Hepatocyte (in vitro differentiated cells): ENCODE measurements around the gene DOK1. TPM values are rescaled to one million over a fixed set of nuclear protein-coding genes. Genes with fewer than 3 reads are reported as not detected.

Experiments used
- DNase-seq: peaks from one replicate; pipeline ENCODE4 v3.0.0-alpha.2; 2016; ENCODE audit warnings: low spot score
- H2AFZ ChIP-seq: fragments of 200-600 bp; sonication (generic); 2 replicates; pipeline ENCODE4 v1.6.0; 2016; ENCODE audit warnings: antibody characterized with exemption, mild to moderate bottlenecking
- H3K27ac ChIP-seq: fragments of 200-600 bp; sonication (generic); 2 replicates; pipeline ENCODE4 v1.5.1; 2016; ENCODE audit warnings: mild to moderate bottlenecking
- H3K27me3 ChIP-seq: fragments of 200-600 bp; sonication (generic); 2 replicates; pipeline ENCODE4 v1.6.1; 2016
- H3K36me3 ChIP-seq: fragments of 200-600 bp; sonication (generic); replicated peaks from 2 replicates; pipeline ENCODE4 v1.5.1; 2016; ENCODE audit warnings: low read depth; ENCODE audit not compliant: insufficient read depth
- H3K4me1 ChIP-seq: fragments of 200-600 bp; sonication (generic); 2 replicates; pipeline ENCODE4 v1.5.1; 2016; ENCODE audit warnings: mild to moderate bottlenecking, moderate library complexity; ENCODE audit not compliant: insufficient read depth
- H3K4me2 ChIP-seq: fragments of 200-600 bp; sonication (generic); 2 replicates; pipeline ENCODE4 v1.6.0; 2016
- H3K4me3 ChIP-seq: fragments of 200-600 bp; sonication (generic); 2 replicates; pipeline ENCODE4 v1.5.1; 2016; ENCODE audit warnings: mild to moderate bottlenecking
- H3K79me2 ChIP-seq: fragments of 200-600 bp; sonication (generic); 2 replicates; pipeline ENCODE4 v1.6.0; 2017; ENCODE audit warnings: mild to moderate bottlenecking
- H3K9me2 ChIP-seq: fragments of 200-600 bp; sonication (generic); replicated peaks from 2 replicates; pipeline ENCODE4 v1.6.0; 2017; ENCODE audit warnings: mild to moderate bottlenecking; ENCODE audit not compliant: insufficient read depth
- H3K9me3 ChIP-seq: fragments of 200-600 bp; sonication (generic); 2 replicates; pipeline ENCODE4 v1.5.1; 2016; ENCODE audit warnings: low read depth, mild to moderate bottlenecking
- H4K20me1 ChIP-seq: fragments of 200-600 bp; sonication (generic); 2 replicates; pipeline ENCODE4 v1.6.0; 2016; ENCODE audit warnings: mild to moderate bottlenecking; ENCODE audit not compliant: insufficient read depth, poor library complexity, severe bottlenecking
- CTCF ChIP-seq: fragments of 200-600 bp; sonication (generic); IDR thresholded peaks from 2 replicates; pipeline ENCODE4 v1.5.1; 2016; ENCODE audit warnings: antibody characterized with exemption, mild to moderate bottlenecking; ENCODE audit not compliant: poor library complexity
- EZH2 ChIP-seq: fragments of 200-600 bp; sonication (generic); IDR thresholded peaks from 2 replicates; pipeline ENCODE4 v1.6.1; 2016; ENCODE audit warnings: antibody characterized with exemption, mild to moderate bottlenecking, borderline replicate concordance
- EZH2phosphoT487 ChIP-seq: fragments of 200-600 bp; sonication (generic); IDR thresholded peaks from one replicate; pipeline ENCODE4 v1.6.1; 2018; ENCODE audit warnings: antibody characterized with exemption, mild to moderate bottlenecking, low read depth, moderate library complexity; ENCODE audit not compliant: unreplicated experiment, severe bottlenecking
- WGBS: methylation state at CpG from one replicate; pipeline ENCODE4 v1.1.6; 2016; ENCODE audit warnings: low lambda C conversion rate; ENCODE audit errors: missing lambda C conversion rate; 5-methylcytosine and 5-hydroxymethylcytosine counted together
- polyA plus RNA-seq: library from polyadenylated mRNA; unstranded; fragments of >200 nt; fragmentation: Nextera tagmentation; extraction: Ambion mirVana; gene quantifications from 2 replicates; pipeline ENCODE4 v1.2.1, GENCODE V29; 2016
- total RNA-seq: library from RNA; depleted of rRNA; stranded (reverse); fragments of >200 nt; gene quantifications from 2 replicates; pipeline ENCODE4 v1.2.3, GENCODE V29; 2014

DOK1 gene
- 8.0 and 11.6 TPM in 2 replicates for total RNA-seq
- 10.7 and 11.4 TPM in 2 replicates for polyA plus RNA-seq

DNA sequence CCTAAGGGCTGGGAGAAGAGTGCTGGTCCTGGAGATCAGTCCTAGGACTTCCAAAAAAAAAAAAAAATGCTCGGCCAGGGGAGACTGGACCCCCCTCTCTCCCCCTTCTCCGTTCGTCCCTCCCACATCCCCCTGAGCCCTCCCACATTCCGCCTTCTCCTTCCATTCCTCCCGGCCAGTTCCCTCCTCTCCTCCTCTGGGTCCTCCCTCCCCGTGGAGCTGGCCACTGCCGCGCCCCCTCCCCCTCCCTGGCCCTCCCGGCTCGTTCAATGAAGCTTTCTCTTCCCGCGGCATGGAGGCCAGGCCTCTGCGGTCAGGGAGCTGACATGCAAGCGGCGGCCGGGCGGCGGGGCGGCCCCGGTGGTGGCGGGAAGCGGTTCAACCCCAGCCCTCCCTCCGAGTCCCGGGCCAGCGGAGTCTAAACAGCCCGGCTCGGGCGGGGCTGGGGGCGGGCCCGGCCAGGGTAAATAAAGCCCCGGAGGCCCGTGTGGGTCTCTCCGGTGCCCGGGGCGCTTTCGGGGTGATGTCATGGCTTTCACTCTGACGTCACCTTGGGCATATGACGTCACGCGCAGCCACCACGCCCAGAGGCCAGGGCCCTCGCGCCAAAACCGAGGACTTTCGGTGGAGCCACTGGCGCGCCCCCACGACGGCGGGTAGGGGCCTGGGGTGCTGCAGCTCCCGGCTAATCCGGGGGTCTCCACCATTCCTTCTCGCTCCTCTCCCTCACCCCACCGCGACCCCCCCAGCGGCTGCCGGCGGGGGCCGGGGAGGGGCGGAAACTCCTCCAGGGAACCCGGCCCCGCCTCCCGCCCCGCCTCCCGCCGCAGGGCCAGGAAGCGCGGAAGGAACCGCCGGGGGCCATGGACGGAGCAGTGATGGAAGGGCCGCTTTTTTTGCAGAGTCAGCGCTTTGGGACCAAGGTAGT is at the start of gene DOK1, which contains the start of gene LOXL3:
TSS of gene DOK1 (plus strand) at position 829 of the 928 bp plus-strand sequence. CDS start at position 864, 35 bp downstream.
TSS of gene LOXL3 (minus strand) at position 51 of the 928 bp plus-strand sequence. CDS start 1,308 bp downstream, outside the sequence.
- Histone ChIP-seq H3K79me2 (no peaks in the 10 kb centered on the region), H3K4me1 (peaks cover 15% of the 10 kb centered on the region), H3K9me3 (no peaks in the 10 kb centered on the region), H3K27ac (peak within 1 kb of the TSS; percentile 94), H3K9me2 (no peaks in the 10 kb centered on the region), H3K4me3 (peak within 1 kb of the TSS; percentile 82), H2AFZ (peak within 1 kb of the TSS; percentile 82), H3K36me3 (no peaks in the 10 kb centered on the region), H4K20me1 (no peaks in the 10 kb centered on the region), H3K4me2 (peak within 1 kb of the TSS; percentile 89), H3K27me3 (no peaks in the 10 kb centered on the region)
- TF ChIP-seq EZH2 (no peak), CTCF (no peak), EZH2phosphoT487 (no peak)
- DNase-seq, result peak; percentile 92
- under 1% methylated on average over 30 of the region's 73 CpGs for WGBS

GRCh38 chr2:74505448-74506246 is 48.9 kb upstream of the DOK1 start:
- Histone ChIP-seq H3K36me3 (no peaks in the 10 kb centered on the region), H3K4me1 (peaks cover 40% of the 10 kb centered on the region), H4K20me1 (no peaks in the 10 kb centered on the region), H3K9me3 (no peaks in the 10 kb centered on the region), H3K9me2 (no peaks in the 10 kb centered on the region), H3K27me3 (peaks cover 21% of the 10 kb centered on the region), H3K79me2 (peaks cover 40% of the 10 kb centered on the region), H2AFZ (no peak overlapping the region), H3K4me2 (peak overlapping the region; percentile 92), H3K4me3 (no peak overlapping the region), H3K27ac (peak overlapping the region; percentile 97)
- no peak for DNase-seq
- 93% methylated on average over 14 of the region's 14 CpGs for WGBS
- no peak for TF ChIP-seq CTCF
- TF ChIP-seq EZH2, result no peak
- no peak for TF ChIP-seq EZH2phosphoT487

GRCh38 chr2:74507145-74507925 is 47.2 kb upstream of the DOK1 start, which contains the start of gene PCGF1:
TSS of gene PCGF1 (minus strand) at chr2:74507695. CDS start at chr2:74507668, 27 bp downstream.
- TF ChIP-seq EZH2 (no peak), EZH2phosphoT487 (no peak), CTCF (peak; percentile 49)
- H3K4me3 ChIP-seq, result peak within 1 kb of the TSS; percentile 47
- no peaks in the 10 kb centered on the region for H3K36me3 ChIP-seq
- WGBS, result 3% methylated on average over 54 of the region's 56 CpGs
- no peaks in the 10 kb centered on the region for H3K9me2 ChIP-seq
- peak within 1 kb of the TSS; percentile 97 for H3K27ac ChIP-seq
- no peaks in the 10 kb centered on the region for H4K20me1 ChIP-seq
- H3K27me3 ChIP-seq, result peaks cover 27% of the 10 kb centered on the region
- DNase-seq, result peak; percentile 99
- H3K4me2 ChIP-seq, result peak within 1 kb of the TSS; percentile 93
- H3K79me2 ChIP-seq, result peaks cover 37% of the 10 kb centered on the region
- H3K4me1 ChIP-seq, result peaks cover 29% of the 10 kb centered on the region
- peak within 1 kb of the TSS; percentile 98 for H2AFZ ChIP-seq
- H3K9me3 ChIP-seq, result no peaks in the 10 kb centered on the region
